IPS DF 6.9 (cell line): Measurements from ENCODE around the gene FDX2.
"Not testable (repeated sequence)": the region's sequence is repeated elsewhere in the genome, so short reads cannot be mapped to it uniquely, and the experiment has no call there.

Source experiments
- DNase-seq: peaks from one replicate; pipeline ENCODE4 v3.0.0-alpha.2; 2013; ENCODE audit warnings: low read depth, low spot score
- H3K27ac ChIP-seq: one replicate; pipeline ENCODE4 v1.5.1; 2013; ENCODE audit warnings: low read length, control low read depth
- H3K27me3 ChIP-seq: 2 replicates; pipeline ENCODE4 v1.6.1; 2013; ENCODE audit warnings: mild to moderate bottlenecking, low read length; ENCODE audit not compliant: control insufficient read depth, insufficient read depth
- H3K36me3 ChIP-seq: 2 replicates; pipeline ENCODE4 v1.6.1; 2013; ENCODE audit warnings: low read length; ENCODE audit not compliant: control insufficient read depth, insufficient read depth
- H3K4me1 ChIP-seq: 2 replicates; pipeline ENCODE4 v1.6.1; 2013; ENCODE audit warnings: low read length; ENCODE audit not compliant: control insufficient read depth, insufficient read depth
- H3K4me3 ChIP-seq: 2 replicates; pipeline ENCODE4 v1.5.1; 2013; ENCODE audit warnings: mild to moderate bottlenecking, low read length
- H3K9me3 ChIP-seq: 2 replicates; pipeline ENCODE4 v1.6.1; 2013; ENCODE audit warnings: low read length, inconsistent platforms; ENCODE audit not compliant: control insufficient read depth, insufficient read depth
- WGBS: extraction: QIAGEN DNeasy Blood & Tissue Kit; methylation state at CpG from one replicate; pipeline ENCODE4 v1.1.7; 2013; ENCODE audit warnings: mixed read lengths, missing lambda C conversion rate; ENCODE audit not compliant: insufficient read length, insufficient coverage; 5-methylcytosine and 5-hydroxymethylcytosine counted together

Gene FDX2

GRCh38 chr19:10344780-10345179 is 29.0 kb upstream of the FDX2 start:
- no peaks in the 10 kb centered on the region; the same call in 1 of the 2 replicates for H3K4me1 ChIP-seq
- no peak for DNase-seq
- no peaks in the 10 kb centered on the region for H3K9me3 ChIP-seq
- H3K36me3 ChIP-seq, result no peaks in the 10 kb centered on the region
- no peak overlapping the region for H3K4me3 ChIP-seq
- no peak overlapping the region for H3K27ac ChIP-seq
- WGBS, result no CpG with 5 or more reads among the region's 10 CpGs
- H3K27me3 ChIP-seq, result no peaks in the 10 kb centered on the region

- Histone ChIP-seq H3K27me3 (no peaks in the 10 kb centered on the region), H3K9me3 (no peaks in the 10 kb centered on the region), H3K4me3 (no peak overlapping the region), H3K27ac (no peak overlapping the region), H3K4me1 (peaks cover 11% of the 10 kb centered on the region), H3K36me3 (no peaks in the 10 kb centered on the region)
- WGBS, result no CpG with 5 or more reads among the region's 2 CpGs
- no peak for DNase-seq
Observed at GRCh38 chr19:10343495-10343894, 27.7 kb upstream of the FDX2 start.

GRCh38 chr19:10339977-10340376 is 24.2 kb upstream of the FDX2 start:
- no peak overlapping the region for H3K27ac ChIP-seq
- no peaks in the 10 kb centered on the region for H3K27me3 ChIP-seq
- H3K9me3 ChIP-seq, result no peaks in the 10 kb centered on the region
- WGBS, result no CpG with 5 or more reads among the region's 5 CpGs
- peaks cover 12% of the 10 kb centered on the region for H3K4me1 ChIP-seq
- no peak overlapping the region for H3K4me3 ChIP-seq
- H3K36me3 ChIP-seq, result no peaks in the 10 kb centered on the region
- no peak for DNase-seq

GRCh38 chr19:10339380-10339960 is 23.7 kb upstream of the FDX2 start, which contains the start of gene ICAM3:
Gene ICAM3 (minus strand): TSS chr19:10339624. CDS start chr19:10339614, 10 bp downstream.
- Histone ChIP-seq H3K4me3 (no peak within 1 kb of the TSS), H3K27me3 (no peaks in the 10 kb centered on the region), H3K27ac (no peak within 1 kb of the TSS), H3K4me1 (peaks cover 14% of the 10 kb centered on the region), H3K36me3 (no peaks in the 10 kb centered on the region), H3K9me3 (no peaks in the 10 kb centered on the region)
- no CpG with 5 or more reads among the region's 14 CpGs for WGBS
- DNase-seq, result no peak

GRCh38 chr19:10338940-10339339 is 23.1 kb upstream of the FDX2 start:
- H3K9me3 ChIP-seq, result no peaks in the 10 kb centered on the region
- no peaks in the 10 kb centered on the region for H3K36me3 ChIP-seq
- H3K27ac ChIP-seq, result no peak overlapping the region
- WGBS, result no CpG with 5 or more reads among the region's 6 CpGs
- H3K4me1 ChIP-seq, result peaks cover 15% of the 10 kb centered on the region
- H3K27me3 ChIP-seq, result no peaks in the 10 kb centered on the region
- H3K4me3 ChIP-seq, result no peak overlapping the region
- DNase-seq, result no peak

GRCh38 chr19:10336725-10337124 is 20.9 kb upstream of the FDX2 start:
- not testable (repeated sequence) for H3K27ac ChIP-seq, H3K36me3 ChIP-seq, DNase-seq, H3K27me3 ChIP-seq, H3K9me3 ChIP-seq, H3K4me3 ChIP-seq
- peaks cover 18% of the 10 kb centered on the region for H3K4me1 ChIP-seq
- WGBS, result no CpG with 5 or more reads among the region's 9 CpGs

- Histone ChIP-seq H3K27me3 (no peaks in the 10 kb centered on the region), H3K9me3 (no peaks in the 10 kb centered on the region), H3K36me3 (no peaks in the 10 kb centered on the region; the same call in 1 of the 2 replicates), H3K4me3 (no peak overlapping the region; the same call in 1 of the 2 replicates), H3K4me1 (peaks cover 18% of the 10 kb centered on the region), H3K27ac (no peak overlapping the region)
- WGBS, result no CpG with 5 or more reads among the region's 26 CpGs
- DNase-seq, result no peak
Observed at GRCh38 chr19:10335352-10335985, 19.7 kb upstream of the FDX2 start.

- H3K9me3 ChIP-seq, result no peaks in the 10 kb centered on the region
- H3K27me3 ChIP-seq, result no peaks in the 10 kb centered on the region
- DNase-seq, result no peak
- peak overlapping the region; percentile 95; the same call in 1 of the 2 replicates for H3K4me3 ChIP-seq
- no CpG with 5 or more reads among the region's 59 CpGs for WGBS
- peaks cover 18% of the 10 kb centered on the region for H3K4me1 ChIP-seq
- H3K27ac ChIP-seq, result no peak overlapping the region
- peaks cover 5% of the 10 kb centered on the region for H3K36me3 ChIP-seq
Observed at GRCh38 chr19:10334588-10335351, 19.0 kb upstream of the FDX2 start.

GRCh38 chr19:10333758-10334587 is 18.2 kb upstream of the FDX2 start:
- DNase-seq, result no peak
- WGBS, result no CpG with 5 or more reads among the region's 44 CpGs
- peaks cover 10% of the 10 kb centered on the region for H3K4me1 ChIP-seq
- peaks cover 12% of the 10 kb centered on the region for H3K36me3 ChIP-seq
- H3K27me3 ChIP-seq, result no peaks in the 10 kb centered on the region
- H3K4me3 ChIP-seq, result peak overlapping the region; percentile 95; the same call in 1 of the 2 replicates
- H3K27ac ChIP-seq, result no peak overlapping the region
- H3K9me3 ChIP-seq, result no peaks in the 10 kb centered on the region
